Measurements from ENCODE around the gene MBD4.

MBD4 gene

DNA sequence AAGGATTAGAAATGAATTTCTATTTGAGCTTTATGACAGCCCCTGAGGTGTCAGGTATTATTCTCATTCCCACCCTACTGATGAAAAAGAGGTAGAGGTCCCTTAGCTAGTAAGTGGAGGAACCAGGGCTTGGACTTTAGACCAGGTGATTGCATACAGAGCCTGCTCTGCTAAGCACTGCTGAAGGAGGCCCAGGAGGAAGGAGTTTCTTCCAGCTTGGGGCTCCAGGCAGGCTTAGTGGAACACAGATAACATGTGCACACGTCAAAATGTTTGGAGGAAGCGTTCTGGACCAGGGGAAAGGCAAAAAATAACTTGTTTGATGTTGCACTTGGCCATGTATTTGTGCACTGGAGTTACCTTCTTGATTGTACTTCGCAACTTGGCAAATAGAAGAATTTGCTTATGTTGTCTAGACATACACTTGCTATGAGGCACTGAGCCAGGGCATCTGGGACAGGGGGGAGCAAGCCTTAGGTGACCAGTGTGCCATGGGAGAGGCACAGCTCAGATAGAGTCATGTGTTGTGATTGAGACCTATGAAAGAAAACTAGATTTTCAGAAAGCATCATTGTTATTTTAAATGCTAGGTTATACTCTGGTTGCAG is 22.7 kb upstream of the MBD4 start:
- DNase-seq = no peak

DNA sequence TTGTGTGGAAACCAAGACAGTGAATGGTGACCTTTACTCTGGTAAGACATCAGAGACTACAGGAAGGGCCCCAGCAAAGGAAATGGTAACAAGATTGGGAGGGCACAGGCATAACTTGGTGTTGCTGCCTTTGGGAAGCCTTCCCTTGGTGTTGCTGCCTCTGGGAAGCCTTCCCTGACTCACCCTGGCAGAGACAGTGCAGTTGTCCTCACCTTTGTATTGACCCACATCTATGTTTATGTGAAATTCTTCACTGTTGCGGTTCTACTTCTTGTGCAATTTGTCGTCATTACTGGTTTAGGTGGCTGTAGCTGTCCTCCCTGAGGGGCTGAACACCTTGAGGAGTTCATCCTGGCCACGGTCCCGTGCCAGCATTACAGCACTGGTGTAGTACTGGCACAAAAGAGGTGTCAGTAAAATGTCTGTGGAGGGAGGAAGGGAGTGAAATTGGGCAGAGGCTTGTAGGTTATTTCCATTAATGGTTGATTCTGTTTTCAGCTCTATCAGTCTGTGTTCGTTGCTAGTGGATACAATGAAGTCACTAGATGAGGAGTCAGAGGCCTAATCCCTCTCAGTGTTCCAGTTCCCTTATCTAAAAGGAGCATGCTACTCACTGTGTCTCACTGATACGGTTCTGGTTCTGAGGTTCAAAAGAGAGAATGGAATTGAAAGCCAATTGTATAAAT is 21.9 kb upstream of the MBD4 start:
- DNase-seq = no peak

DNA sequence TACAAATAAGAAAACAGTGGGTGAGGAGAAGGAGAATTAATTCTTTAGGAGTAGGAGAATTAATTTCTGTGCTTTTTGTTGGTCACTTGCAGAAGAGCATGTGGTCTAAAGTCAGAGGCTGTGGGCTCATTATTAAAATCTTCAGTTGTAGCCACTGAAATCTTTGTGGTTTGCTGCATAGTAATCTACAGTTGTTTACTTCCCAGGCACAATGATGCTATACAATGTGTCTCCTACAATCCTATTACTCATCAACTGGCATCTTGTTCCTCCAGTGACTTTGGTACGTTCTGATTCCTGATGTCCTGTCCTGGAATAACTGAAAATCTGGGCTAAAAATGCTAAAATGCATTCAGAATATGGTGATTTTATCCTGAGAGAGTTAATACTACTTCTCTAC is 21.3 kb upstream of the MBD4 start:
- no peak for DNase-seq

DNA sequence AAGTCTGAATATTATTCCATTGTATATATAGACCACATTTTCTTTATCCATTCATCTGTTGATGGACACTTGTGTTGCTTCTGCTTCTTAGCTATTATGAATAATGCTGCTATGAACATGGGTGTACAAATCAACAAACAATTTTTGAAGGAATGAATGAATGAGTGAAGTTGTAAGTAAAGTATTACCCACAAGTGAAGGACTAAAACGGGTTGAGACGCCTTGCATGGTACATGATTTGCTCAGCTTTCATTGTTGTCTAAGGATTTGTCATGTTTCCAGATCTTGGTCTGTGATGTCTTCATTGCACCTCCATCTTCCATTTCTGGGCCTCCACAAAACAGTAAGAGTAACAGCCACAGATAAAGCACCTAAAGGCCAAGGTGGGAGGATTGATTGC is 20.8 kb upstream of the MBD4 start:
- DNase-seq = no peak

GRCh38 chr3:129460155-129460554 is 20.4 kb upstream of the MBD4 start:
- DNase-seq = no peak

DNA sequence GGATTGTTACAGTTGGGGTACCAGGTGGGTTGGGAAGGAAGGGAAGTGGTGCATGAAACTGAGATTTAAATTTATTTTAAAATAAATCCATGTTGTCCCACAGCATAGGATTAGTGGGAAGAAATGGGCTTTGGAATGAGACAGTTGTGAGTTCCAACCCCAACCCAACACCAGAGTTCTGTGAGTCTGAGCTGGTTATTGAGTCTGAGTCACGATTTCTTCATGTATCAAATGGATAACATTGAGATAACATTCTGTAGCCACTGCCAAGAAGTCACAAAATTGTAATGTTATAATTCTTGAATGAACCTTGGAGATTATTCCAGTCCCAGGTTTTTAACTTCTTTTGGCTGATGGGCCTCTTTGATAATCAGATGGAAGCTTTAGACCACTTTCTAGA is 14.0 kb upstream of the MBD4 start:
- no peak for DNase-seq

DNA sequence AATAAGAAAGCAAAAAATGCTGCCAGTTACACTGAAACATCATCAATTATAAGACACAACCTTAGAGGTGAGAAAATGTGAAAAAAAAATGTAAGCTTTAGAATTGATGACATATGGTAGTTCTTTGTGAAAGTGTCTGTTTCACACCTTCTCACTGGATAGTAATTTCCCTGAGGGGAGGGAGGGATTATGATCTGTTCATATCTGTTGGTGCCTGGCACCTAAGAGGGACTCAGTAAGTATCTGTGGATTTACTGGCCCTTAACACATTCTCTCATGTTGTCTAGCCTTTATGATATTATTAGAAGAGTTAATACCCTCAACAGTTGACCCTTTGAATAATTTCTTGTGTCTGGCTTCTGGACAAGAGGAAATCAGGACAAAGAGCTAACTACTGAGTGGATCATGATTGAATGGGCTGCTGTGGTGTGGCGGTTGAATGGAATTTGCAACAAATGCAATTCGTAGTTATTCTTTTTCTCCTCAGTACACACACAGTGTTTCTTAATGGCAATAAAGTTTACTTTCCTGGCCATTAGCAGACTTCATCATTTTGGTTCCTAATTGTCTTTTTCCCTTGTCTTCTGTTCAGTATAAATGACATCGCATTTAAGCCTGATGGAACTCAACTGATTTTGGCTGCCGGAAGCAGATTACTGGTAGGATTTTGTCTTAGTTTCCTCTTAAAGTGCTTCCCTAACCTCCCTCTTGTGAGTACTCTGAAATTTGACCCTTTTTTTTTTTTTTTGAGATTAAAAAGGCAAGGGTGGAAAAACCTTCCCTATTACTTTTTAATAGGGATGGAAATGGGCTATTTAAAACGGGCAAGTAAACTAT is 9.7 kb upstream of the MBD4 start:
- DNase-seq = no peak

- DNase-seq = no peak
Observed at GRCh38 chr3:129448186-129448895, 8.6 kb upstream of the MBD4 start.

DNA sequence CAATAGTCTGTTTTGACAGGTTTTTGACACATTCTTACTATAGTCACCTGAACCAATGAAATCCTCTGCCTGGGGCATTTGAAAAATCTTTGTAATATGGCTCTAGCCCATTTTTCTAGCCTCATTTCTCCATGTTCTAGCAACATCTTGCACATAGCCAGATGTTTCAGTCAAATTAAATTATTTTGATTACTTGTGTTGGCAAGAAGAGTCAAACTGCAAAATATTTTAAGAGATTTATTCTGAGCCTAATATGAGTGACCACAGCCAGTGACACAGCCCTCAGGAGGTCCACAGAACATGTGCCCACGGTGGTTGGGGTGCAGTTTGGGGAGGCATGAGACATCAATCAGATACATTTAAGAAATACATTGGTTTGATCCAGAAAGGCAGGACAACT is 7.2 kb upstream of the MBD4 start:
- no peak for DNase-seq

GRCh38 chr3:129445471-129445870 is 5.7 kb upstream of the MBD4 start:
- DNase-seq = no peak

GRCh38 chr3:129442947-129443346 is 3.2 kb upstream of the MBD4 start:
- no peak for DNase-seq

DNA sequence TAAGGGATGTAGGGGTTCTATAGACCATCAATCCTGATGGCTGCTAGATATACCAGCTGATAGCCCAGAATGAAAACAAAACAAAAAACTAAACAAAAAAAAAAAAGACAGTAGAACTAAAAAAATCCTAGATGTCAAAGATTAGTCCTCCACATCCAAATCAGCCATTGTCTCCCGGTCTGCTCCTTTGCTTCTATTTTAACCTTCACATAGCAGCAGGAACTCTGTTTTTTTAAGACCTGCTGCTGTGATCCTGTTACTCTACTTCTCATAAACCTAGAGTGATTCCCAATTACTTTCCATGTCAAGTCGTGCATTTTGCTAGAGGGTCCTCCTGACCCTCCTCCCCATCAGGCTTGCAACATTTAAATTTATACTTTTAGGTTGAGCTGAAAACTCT is 2.7 kb upstream of the MBD4 start:
- no peak for DNase-seq

GRCh38 chr3:129441782-129442181 is 2.0 kb upstream of the MBD4 start:
- no peak for DNase-seq

DNA sequence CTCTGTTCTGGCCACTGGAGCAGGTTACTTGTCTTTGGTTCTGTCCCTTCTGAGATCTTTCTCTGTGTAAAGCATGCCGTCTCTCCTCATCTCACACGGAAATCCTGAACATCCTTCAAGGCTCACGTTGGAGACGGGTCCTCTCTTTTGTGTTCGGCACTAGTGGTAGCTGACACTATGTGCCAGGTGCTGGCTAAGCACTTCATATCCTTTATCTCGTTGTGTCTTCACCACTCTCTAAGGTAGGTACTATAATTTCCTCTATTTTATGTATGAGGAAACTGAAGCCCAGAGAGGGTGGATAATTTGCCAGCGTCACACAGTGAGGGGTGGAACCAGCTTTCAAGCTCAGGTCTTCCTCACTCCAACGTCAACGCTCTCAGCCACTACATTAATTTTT is 1.5 kb upstream of the MBD4 start:
- DNase-seq = no peak

- no peak for DNase-seq
Observed at GRCh38 chr3:129440618-129441190, 956 bp upstream of the MBD4 start.

- DNase-seq = no peak
Observed at GRCh38 chr3:129439226-129439816, 427 bp downstream of the MBD4 start.

- DNase-seq = no peak
Observed at GRCh38 chr3:129435367-129435766, 4.4 kb downstream of the MBD4 start.

DNA sequence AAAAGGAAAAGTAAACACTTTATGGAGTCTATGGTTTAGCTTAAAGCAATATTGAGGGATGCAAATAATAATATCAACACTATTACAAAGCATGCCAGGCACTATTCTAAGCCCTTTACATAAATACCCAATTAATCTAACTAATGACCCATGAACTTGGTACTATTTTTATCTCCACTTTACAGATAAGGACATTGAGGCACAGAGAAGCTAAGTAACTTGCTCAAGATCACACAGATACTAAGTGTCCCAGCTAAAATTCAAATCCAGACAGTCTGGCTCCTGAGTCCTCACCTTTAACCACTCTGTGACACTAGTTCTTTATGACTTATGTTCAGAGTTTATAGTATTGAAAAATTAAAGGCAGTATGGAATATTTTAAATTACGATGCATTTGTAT is 5.6 kb downstream of the MBD4 start:
- DNase-seq = no peak

DNA sequence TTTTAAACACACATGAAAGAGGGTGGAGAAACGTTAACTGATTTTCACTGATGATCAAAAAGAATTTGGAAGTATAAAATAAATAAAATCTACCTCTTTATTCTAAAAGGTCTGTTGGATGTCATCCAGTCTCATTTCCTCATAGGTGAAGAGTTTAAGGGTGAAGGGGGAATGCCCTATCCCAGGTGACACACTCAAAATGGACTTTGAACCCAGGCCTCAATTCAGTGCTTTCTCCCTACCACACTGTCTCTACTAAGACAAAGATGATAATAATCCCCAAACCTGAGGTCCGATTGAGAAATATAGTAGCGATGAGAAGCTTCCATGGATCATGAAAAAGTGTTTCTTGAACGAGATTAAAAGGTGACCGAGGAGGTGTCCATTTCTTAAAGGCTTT is 6.2 kb downstream of the MBD4 start:
- no peak for DNase-seq

DNA sequence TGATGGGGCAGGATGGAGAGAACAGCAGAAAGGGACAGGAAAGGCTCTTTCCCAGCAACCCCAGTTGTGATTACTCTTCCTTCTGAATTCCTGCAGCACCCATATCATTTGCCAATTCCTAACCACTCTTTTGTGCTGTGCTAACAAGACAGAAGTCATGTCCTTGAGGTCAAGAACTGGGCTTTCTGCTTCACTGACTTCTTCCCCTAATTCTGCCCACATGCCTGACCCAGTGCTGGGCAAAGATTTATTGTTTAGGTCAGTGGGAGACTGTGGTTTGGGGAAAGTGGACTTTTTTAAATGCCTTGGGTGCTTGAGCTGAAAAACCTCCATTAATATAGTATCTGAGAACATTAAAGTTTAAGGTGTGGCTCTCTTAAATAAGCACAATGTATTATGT is 7.1 kb downstream of the MBD4 start:
- no peak for DNase-seq

- DNase-seq = no peak
Observed at GRCh38 chr3:129432036-129432435, 7.7 kb downstream of the MBD4 start.

- no peak for DNase-seq
Observed at GRCh38 chr3:129429602-129430001, 10.1 kb downstream of the MBD4 start.

- no peak for DNase-seq
Observed at GRCh38 chr3:129429080-129429451, 10.7 kb downstream of the MBD4 start.

All from 8988T (cell line).